Measurements from ENCODE around the gene UBE2L6.
A peak's percentile ranks its signal among the peaks of the same experiment; 100 is the strongest.

The UBE2L6 gene

DNA sequence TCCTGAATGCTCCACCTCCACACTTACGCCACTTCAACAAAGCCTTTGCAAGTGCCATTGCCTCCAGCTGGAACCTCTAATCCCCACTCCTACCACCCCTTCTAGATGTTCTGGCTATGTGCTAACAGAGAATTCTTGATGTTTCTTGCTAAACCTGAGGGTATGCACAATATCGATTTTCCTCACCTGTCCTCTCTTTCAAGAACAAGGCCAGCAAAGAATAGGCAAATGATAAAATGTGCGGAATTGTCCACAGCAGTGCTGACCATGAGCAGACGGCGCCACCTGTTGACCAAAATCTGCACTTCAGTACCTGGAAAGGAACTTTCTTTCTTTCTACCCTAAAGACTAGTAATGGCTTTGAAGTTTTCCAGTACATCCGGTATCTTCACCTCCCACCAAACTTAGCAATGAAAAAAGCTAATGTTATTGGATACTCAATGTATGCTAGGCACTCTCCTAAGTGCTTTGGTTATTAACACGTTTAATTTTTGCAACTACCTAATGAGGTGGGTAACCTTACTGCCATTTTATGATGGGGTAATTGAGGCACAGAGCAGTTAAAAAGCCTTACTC lies 40.3 kb downstream of the UBE2L6 start:
- no peak for DNase-seq

DNA sequence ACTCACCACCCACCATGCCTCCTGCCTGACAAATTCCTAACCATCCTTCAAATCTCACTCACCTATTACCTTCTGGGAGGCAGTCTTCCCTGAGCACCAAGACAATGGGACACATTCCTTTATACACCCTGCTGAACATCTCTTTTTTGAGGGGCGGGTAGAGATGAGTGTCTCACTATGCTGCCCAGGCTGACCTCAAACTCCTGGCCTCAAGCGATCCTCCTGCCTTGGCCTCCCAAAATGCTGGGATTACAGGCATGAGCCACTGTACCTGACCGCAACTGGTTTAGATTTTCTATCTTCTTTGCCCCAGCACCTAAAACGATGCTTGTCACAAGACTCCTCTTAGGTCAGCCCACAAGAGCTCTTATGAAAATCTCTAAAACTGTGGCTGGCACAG lies 44.1 kb downstream of the UBE2L6 start:
- no peak for DNase-seq

DNA sequence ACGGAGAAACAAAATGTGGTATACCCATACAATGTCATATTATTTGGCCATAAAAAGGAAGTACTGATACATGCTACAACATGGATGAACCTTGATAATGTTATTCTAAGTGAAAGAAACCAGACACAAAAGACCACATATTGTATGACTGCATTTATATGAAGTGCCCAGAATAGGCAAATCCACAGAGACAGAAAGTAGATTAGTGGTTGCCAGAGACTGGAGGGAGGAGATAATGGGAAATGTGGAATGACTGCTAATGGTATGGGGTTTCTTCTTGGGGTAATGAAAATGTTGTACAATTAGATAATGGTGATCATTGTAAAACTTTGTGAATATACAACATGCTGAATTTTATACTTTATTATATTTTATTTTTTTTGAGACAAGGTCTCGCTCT lies 46.4 kb downstream of the UBE2L6 start:
- no peak for DNase-seq

DNA sequence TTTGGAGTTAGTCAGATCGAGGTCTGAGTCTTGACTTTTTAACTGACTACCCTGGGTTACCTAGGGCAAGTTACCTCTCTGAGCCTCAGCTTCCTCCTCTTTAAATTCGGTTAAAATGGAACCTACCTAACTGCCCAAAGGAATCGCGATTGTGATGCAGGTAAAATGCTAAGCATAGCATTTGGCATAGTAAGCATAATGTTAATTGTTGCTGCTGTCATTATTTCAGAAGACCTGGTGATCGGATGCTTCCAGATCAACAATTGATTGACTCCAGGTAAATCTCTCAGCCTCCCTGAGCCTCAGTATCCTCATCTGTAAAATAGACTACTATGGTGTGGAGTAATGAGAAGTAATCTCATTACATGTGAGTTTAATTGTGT lies 51.4 kb downstream of the UBE2L6 start:
- DNase-seq: no peak

DNA sequence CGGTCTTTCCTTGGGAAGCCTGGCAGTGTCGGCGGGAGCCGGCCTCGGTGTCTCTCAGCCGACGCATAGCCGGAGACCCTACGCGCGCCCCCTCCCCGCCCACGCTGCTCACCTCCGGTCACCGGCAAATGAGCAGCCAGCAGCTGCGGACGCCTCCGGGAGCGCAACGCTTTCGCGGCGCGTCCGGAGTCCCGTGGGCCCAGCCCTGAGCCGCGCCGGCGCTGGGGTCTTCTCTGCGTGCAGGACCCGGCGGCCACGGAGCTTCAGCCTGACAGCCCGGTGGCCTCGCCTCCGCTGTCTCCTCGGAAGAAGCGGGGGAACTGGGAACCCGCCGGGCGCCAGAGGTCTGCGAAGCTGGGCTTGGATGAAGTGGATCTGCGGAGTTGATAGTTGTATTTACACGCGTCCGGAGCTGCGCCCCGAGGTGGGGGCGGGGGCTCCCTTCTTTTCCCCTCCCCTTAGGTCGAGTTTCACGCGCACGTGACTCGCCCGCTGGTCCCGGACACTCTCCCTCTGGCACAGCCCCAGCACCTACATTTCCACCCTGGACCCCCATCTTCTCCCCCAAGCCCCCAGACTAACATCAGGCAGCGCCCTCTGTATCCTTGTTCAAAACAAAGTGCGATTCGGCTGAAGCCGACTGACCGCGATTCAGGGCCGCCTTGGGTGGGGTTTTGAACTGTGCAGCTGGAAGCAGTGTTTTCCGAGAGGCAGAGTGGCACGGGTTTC lies 52.0 kb downstream of the UBE2L6 start, which contains the start of gene SLC43A1:
SLC43A1 (minus strand) TSS at position 371 of the 729 bp plus-strand sequence. CDS start 1,591 bp downstream, outside the sequence.
- no peak for DNase-seq

DNA sequence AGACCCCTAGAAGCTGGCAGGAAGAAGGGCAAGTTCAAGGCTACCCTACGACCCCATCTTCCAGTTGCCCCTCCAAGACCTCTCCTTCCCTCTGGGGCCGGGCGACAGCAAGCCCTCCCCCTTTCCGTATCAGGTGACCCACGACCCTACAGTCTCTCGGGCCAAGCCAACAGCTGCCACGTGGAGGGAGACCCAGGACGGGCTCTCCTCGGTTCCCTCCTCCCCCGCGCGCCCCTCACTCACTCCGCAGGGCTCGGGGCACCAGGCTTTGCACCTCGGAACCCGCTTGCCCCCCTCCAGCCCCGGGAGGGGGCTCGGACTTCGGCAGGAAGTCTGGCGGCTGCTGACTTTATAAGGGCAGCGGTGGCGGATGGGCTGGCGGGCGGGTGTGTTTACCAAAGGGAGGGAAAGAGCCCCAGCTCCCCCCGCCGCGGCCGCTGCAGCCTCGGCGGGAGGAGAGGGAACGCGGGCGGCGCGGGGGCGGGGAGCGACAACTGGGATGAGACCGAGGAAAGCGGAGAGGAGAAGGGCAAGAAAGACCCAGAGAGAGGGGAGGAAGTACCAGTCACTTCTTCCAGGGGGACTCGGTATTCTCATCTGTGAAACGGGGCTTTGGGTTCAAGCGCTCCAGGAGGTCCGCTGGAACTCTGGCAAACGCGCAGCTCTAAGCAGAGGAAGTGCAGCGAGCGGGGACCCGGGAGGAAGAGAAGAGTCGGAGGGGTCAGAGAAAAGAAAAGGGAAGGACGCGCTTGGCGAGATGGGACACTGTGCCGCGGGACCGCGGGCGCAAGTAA lies 52.7 kb downstream of the UBE2L6 start:
- DNase-seq: no peak

DNA sequence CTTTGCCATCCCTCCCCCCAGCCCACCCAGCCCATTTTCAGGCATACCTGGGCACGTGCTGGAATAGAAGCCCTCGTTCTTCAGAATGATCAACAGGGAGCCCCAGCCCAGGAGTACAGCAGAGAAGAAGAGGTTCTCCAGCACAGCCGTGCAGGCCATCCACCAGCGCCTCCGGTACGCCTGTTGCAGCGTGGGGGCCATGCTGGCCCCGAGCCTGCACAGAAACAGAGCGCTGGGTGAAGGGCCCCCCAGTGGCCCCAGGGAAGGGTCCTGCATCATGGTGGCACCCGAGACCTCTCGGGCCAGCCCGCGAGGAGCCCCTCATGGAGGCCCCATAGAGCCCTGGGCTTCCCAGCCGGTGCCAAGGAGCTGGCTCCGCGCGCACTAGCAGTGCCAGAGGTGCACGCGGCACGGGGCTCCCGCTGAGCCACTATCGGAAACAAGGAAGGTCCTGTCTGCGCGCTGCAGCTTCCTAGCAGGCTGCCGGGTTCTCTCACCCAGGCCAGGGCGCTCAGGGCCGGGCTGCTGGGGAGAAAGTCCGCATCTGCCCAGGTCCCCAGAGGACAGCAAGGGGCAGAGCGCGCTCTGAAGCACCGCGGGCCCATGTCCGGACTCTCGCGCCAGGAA lies 53.4 kb downstream of the UBE2L6 start:
- DNase-seq: peak; percentile 52

DNA sequence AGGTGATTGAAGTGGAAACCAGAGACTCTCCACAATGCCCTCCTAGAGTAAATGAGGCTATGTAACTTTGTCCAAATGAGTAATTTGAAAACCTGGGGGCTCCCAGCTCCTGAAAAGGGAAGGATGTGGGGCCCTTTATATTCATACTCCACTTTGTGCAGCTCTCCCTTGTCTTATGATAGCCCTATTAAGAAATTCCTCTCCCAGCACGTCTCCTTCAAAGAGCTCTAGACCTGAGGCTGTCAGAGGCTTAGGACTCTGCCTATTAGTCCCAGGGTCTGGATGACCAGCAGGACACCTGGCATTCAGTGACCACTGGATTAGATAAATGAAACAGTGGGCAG lies 54.0 kb downstream of the UBE2L6 start:
- DNase-seq: no peak

DNA sequence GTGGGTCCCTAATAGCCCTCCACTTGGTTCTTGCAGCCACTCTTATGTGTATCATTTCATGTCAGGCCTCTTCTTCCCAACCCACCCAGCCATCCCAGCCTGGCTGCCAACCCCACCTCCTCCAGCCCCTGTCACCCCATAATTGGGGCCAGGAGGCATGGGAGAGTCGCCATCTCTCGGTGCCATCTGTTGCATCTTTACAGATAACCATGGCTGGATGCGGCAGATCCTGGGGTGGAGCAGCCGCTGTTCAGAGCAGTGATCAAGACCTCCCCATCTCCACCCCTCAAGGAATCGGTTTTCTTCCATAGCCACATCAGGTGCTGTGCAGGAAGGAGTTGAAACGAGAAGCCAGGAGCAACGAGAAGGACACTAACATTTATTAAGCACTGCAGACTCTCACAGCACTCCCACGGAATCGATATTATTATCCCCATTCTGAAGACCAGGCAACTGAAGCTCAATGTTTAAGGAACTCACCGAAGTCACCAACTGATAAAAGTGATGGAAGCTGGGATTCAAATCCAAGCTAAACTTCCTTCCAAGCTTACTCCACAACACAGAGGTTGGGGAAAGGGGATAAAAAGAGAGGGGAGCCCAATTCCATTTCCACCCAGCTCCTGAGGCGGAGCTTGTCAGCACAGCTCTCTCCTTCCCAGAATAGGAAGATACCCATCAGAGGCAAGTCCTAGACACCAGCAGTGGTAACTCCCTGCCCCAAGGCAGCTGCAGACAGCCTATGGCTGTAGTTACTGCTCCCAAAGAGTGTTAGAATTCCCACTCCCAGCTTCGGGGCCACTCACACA lies 54.6 kb downstream of the UBE2L6 start:
- DNase-seq: no peak

DNA sequence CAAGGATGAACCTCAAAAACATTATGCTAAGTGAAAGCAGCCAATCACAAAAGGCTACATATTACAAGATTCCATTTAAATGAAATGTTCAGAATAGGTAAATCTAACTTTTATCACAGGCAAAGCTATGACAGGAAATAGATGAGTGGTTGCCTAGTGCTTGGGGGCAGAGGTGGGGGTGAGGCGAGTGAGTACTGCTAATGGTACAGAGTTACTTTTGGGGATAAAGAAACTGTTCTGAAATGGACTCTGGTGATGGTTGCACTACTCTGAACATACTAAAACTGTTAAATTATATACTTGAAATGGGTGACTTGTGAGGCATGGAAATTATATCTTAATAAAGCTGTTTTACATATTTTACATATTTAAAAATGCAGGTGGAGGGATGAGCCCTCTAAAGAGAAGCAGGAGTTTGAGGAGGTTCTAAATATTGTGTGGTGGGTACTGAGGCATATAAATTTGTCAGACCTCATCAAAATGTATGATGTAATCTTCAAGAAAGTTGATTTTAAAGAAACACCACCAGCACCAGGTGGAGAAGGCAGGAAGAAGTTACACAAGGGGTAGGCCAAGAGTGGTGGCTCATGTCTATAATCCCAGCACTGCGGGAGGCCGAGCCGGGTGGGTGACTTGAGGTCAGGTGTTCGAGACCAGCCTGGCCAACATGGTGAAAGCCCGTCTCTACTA lies 55.6 kb downstream of the UBE2L6 start:
- DNase-seq: no peak

DNA sequence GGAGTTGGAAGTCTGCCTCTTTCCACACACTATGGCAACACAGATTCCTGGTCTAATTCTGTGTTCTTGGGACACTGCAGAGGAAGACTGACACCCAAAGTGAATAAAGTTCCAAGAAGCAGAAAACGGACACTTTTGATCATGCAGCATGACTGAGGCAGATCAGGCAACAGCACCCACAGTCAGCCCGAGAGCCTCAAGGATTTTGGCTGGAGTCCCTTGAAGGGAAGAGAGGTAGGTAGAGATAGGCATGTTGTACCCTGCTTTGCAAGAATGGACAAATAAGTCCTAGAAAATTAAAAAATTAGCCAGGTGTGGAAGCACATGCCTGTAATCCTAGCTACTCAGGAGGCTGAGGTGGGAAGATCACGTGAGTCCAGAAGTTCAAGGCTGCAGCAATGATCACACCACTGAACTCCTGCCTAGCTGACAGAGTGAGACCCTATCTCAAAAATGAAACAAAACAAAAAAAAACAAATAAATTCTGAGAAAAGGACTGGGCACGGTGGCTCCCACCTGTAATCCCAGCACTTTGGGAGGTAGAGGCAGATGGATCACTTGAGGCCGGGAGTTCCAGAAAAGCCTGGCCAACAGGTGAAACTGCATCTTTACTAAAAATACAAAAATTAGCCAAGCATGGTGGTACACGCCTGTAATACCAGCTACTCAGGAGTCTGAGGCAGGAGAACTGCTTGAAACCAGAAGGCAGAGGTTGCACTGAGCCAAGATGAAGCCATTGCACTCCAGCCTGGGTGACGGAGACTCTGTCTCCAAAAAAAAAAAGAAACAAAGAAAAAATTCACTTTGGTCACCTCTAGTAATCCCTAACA lies 58.9 kb downstream of the UBE2L6 start:
- DNase-seq: no peak

DNA sequence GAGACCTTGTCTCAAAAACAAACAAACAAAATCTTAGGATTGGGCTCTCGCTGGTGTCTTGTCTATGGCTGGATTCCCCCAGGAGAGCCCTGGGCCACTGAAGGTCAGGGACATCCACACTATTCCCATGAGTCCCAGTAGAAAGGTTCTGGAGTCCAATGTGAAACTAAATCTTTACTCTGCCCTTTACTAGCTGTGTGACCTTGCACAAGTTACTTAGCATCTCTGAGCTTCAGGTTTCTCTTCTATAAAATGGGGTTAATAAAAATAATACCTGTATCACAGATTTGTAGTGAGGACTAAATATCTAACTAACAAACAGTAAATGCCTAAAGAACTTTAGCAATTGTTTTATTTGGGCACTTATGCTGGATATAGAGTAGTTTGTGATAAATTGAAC lies 61.0 kb downstream of the UBE2L6 start:
- DNase-seq: no peak

DNA sequence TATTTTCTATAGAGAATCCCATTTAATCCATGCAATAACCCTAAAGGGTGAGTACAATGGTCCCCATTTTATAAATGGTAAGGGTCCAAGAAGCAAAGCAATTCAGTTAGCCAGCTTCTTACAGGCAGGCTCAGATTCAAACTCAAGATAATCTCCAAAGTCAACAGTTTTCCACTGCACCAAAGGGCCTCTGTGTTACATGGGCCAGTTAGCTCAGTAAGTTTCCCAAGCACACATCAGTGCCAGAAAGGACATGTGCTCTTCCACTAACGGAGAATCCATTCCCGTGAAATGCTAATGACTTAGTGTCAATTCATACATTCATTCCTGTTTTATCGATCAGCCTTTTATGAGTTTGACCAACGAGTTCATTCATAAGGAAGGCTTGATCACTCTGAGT lies 63.0 kb downstream of the UBE2L6 start:
- no peak for DNase-seq

DNA sequence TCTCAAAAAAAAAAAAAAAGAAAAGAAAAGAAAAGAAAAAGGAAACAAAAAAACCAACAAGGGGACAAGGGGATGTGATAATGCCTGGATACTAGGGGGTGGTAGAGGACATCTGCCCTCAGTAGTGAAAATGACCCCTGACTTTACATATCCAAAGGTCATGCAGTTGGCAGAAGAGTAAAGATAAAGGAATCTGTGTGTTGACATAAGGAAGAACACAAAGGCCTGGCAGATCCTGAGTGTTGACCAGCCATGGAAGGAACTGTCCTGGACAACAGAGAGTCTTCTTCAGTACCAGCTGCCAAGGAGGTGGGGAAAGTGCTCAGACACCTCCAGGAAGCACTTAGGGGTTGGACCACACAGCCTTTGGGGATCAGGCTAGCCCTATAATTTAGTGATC lies 64.6 kb downstream of the UBE2L6 start:
- no peak for DNase-seq

DNA sequence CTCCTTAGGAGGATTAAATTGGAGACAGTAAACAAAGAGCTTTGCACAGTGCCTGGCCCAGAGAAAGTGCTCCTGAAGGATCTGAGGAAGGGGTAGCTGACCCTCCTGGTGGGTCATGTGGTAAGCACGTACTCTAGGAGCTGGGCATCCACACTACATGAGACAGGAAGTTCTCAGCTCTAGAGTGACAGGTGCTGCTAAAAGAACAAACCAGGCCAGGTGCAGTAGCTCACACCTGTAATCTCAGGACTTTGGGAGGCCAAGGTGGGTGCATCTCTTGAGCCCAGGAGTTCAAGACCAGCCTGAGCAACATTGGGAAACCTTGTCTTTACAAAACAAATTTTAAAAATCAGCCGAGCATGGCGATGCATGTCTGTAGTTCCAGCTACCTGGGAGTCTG lies 65.1 kb downstream of the UBE2L6 start:
- DNase-seq: no peak

DNA sequence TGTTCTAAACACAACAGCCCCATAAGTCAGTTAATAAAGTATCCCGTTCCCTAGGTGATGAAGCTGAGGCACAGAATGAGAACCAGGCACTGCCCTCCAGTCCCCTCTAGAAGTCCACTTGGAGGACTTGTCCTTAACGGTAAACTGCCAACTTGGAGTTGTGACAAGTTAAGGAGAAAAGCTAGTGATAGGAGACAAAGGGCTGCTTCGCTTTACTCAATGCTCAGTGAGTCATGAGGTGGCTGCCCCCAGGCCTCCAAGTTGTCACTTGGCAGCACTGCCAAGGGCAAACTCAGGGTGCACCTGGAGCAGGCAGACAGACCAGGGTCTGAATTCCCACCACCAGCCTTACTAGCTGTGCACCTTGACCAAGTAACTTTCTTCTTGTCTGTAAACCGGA lies 65.5 kb downstream of the UBE2L6 start:
- no peak for DNase-seq
